OCI-LY1 (cell line): ENCODE measurements around the gene KIFC3.

Source experiments
- CTCF ChIP-seq: fragments of 200-600 bp; sonication (generic), shearing (Covaris generic); IDR thresholded peaks from 2 replicates; pipeline ENCODE4 v1.5.1; 2017; ENCODE audit warnings: mild to moderate bottlenecking, antibody characterized with exemption, low read length, moderate library complexity, mixed read lengths
- EZH2 ChIP-seq: fragments of 200-600 bp; sonication (generic), shearing (Covaris generic); IDR thresholded peaks from 2 replicates; pipeline ENCODE4 v1.8.0; 2017; ENCODE audit warnings: borderline replicate concordance, mixed run types, mild to moderate bottlenecking, antibody characterized with exemption, low read length, moderate library complexity, mixed read lengths

DNA sequence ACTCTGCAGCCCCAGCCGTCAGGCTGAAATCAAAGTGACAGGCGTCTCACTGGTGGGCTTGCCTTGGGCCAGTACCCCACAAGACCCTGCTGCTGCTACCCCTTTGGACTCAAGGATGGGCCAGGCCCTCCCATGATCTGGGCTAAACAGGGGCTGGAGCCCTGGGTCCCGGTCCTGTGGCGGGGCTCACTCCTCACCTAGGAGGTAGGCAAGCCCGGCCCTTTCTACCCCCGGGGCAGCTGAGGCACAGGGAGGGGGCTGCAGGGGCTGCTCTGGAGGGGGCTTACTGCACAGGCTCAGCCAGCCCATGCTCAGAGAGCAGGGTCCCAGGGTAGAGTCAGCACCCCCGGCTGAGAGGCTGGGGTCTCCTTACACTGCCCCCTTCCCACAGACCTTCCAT is 43.2 kb downstream of the KIFC3 start:
- TF ChIP-seq CTCF: no peak
- no peak for TF ChIP-seq EZH2
